KOPT-K1 (cell line): Measurements from ENCODE around the gene SLC9B2.
A peak's percentile ranks its signal among the peaks of the same experiment; 100 is the strongest.

Experiments
- H3K27ac ChIP-seq: fragments of 200-600 bp; sonication (generic); 2 replicates; pipeline ENCODE4 v1.5.1; 2016; ENCODE audit warnings: antibody characterized with exemption, mild to moderate bottlenecking, low read depth, low read length; ENCODE audit not compliant: poor library complexity, severe bottlenecking
- H3K36me3 ChIP-seq: fragments of 200-600 bp; sonication (generic); 2 replicates; pipeline ENCODE4 v1.5.1; 2017; ENCODE audit warnings: antibody characterized with exemption, mild to moderate bottlenecking, low read length, moderate library complexity; ENCODE audit not compliant: insufficient read depth
- H3K9me3 ChIP-seq: fragments of 200-600 bp; sonication (generic); 2 replicates; pipeline ENCODE4 v1.5.1; 2017; ENCODE audit warnings: antibody characterized with exemption, low read length, mild to moderate bottlenecking; ENCODE audit not compliant: insufficient read depth, poor library complexity, severe bottlenecking

Gene SLC9B2

GRCh38 chr4:103091601-103092223 is 15.2 kb upstream of the SLC9B2 start:
- Histone ChIP-seq H3K36me3 (peaks cover 39% of the 10 kb centered on the region), H3K9me3 (no peaks in the 10 kb centered on the region), H3K27ac (peak overlapping the region; percentile 33)

GRCh38 chr4:103089481-103089880 is 12.9 kb upstream of the SLC9B2 start:
- H3K27ac ChIP-seq, result no peak overlapping the region
- H3K9me3 ChIP-seq, result no peaks in the 10 kb centered on the region
- H3K36me3 ChIP-seq, result peaks cover 57% of the 10 kb centered on the region

GRCh38 chr4:103086551-103086950 is 10.0 kb upstream of the SLC9B2 start:
- Histone ChIP-seq H3K9me3 (no peaks in the 10 kb centered on the region), H3K27ac (no peak overlapping the region), H3K36me3 (peaks cover 57% of the 10 kb centered on the region)

GRCh38 chr4:103085555-103086196 is 9.1 kb upstream of the SLC9B2 start:
- Histone ChIP-seq H3K36me3 (peaks cover 52% of the 10 kb centered on the region), H3K9me3 (no peaks in the 10 kb centered on the region), H3K27ac (no peak overlapping the region)

GRCh38 chr4:103079621-103080020 is 3.1 kb upstream of the SLC9B2 start:
- no peaks in the 10 kb centered on the region for H3K9me3 ChIP-seq
- no peak overlapping the region for H3K27ac ChIP-seq
- H3K36me3 ChIP-seq, result peaks cover 5% of the 10 kb centered on the region; the same call in 1 of the 2 replicates

GRCh38 chr4:103075894-103076746 is 441 bp downstream of the SLC9B2 start:
- peaks cover 21% of the 10 kb centered on the region for H3K36me3 ChIP-seq
- H3K9me3 ChIP-seq, result no peaks in the 10 kb centered on the region
- peak overlapping the region; percentile 79 for H3K27ac ChIP-seq

- Histone ChIP-seq H3K27ac (peak overlapping the region; percentile 79), H3K36me3 (peaks cover 22% of the 10 kb centered on the region), H3K9me3 (no peaks in the 10 kb centered on the region)
Measured at GRCh38 chr4:103075435-103075893, 1.1 kb downstream of the SLC9B2 start.

GRCh38 chr4:103074744-103075434 is 1.7 kb downstream of the SLC9B2 start:
- Histone ChIP-seq H3K27ac (no peak overlapping the region), H3K9me3 (no peaks in the 10 kb centered on the region), H3K36me3 (peaks cover 26% of the 10 kb centered on the region)

- H3K36me3 ChIP-seq, result peaks cover 29% of the 10 kb centered on the region
- H3K27ac ChIP-seq, result no peak overlapping the region
- no peaks in the 10 kb centered on the region for H3K9me3 ChIP-seq
Measured at GRCh38 chr4:103073792-103074438, 2.6 kb downstream of the SLC9B2 start.

GRCh38 chr4:103067841-103068547 is 8.6 kb downstream of the SLC9B2 start:
- no peak overlapping the region for H3K27ac ChIP-seq
- peaks cover 59% of the 10 kb centered on the region for H3K36me3 ChIP-seq
- H3K9me3 ChIP-seq, result no peaks in the 10 kb centered on the region

GRCh38 chr4:103060453-103061148 is 16.0 kb downstream of the SLC9B2 start:
- H3K9me3 ChIP-seq, result no peaks in the 10 kb centered on the region
- H3K27ac ChIP-seq, result no peak overlapping the region
- peaks cover 46% of the 10 kb centered on the region for H3K36me3 ChIP-seq

GRCh38 chr4:103054030-103054429 is 22.5 kb downstream of the SLC9B2 start:
- H3K27ac ChIP-seq, result no peak overlapping the region
- H3K9me3 ChIP-seq, result no peaks in the 10 kb centered on the region
- H3K36me3 ChIP-seq, result peaks cover 12% of the 10 kb centered on the region

- Histone ChIP-seq H3K36me3 (peaks cover 24% of the 10 kb centered on the region), H3K27ac (no peak overlapping the region), H3K9me3 (no peaks in the 10 kb centered on the region)
Measured at GRCh38 chr4:103052779-103053178, 23.8 kb downstream of the SLC9B2 start.
